ENCODE data around the gene HK1. TPM values are rescaled to one million over a fixed set of nuclear protein-coding genes. Genes with fewer than 3 reads are reported as not detected.
"Not testable (repeated sequence)": the region's sequence is repeated elsewhere in the genome, so short reads cannot be mapped to it uniquely, and the experiment has no call there.

The HK1 gene
- total RNA-seq, 2 donors from 2014 or later, result 15.8 to 17.1 TPM

GRCh38 chr10:69321039-69321715, 42.9 kb downstream of the HK1 start:
- H3K4me1 ChIP-seq, result peaks cover 37% of the 10 kb centered on the region
- H3K36me3 ChIP-seq (replicated peaks in 1 of 2; ENCODE audit: insufficient read depth in 1 of 2, low read depth in 2 of 2), result no peaks in the 10 kb centered on the region
- TF ChIP-seq CTCF (IDR thresholded peaks at IDR 0.05) (no peak), POLR2A (IDR thresholded peaks at IDR 0.05) (no peak)
- no peaks in the 10 kb centered on the region for H3K27me3 ChIP-seq
- 77 to 79% methylated on average over 8 to 10 of the region's 10 CpGs for WGBS, 2 donors
- H3K4me3 ChIP-seq, result no peak overlapping the region
- DNase-seq (no peak), ATAC-seq (no peak)
- intact Hi-C loops (cut with DNase I), result no loop called here
- H3K27ac ChIP-seq, result no peak overlapping the region
- H3K9me3 ChIP-seq, result no peaks in the 10 kb centered on the region

GRCh38 chr10:69321865-69322264, 43.6 kb downstream of the HK1 start:
- no peak for ATAC-seq
- Histone ChIP-seq H3K4me3 (no peak overlapping the region), H3K27me3 (no peaks in the 10 kb centered on the region), H3K9me3 (no peaks in the 10 kb centered on the region), H3K36me3 (replicated peaks in 1 of 2; ENCODE audit: insufficient read depth in 1 of 2, low read depth in 2 of 2) (no peaks in the 10 kb centered on the region), H3K27ac (no peak overlapping the region), H3K4me1 (peaks cover 37% of the 10 kb centered on the region)
- TF ChIP-seq CTCF (IDR thresholded peaks at IDR 0.05), result no peak
- TF ChIP-seq POLR2A (IDR thresholded peaks at IDR 0.05), result no peak
- intact Hi-C loops (cut with DNase I), result no loop called here
- WGBS, 2 donors, result 66 to 72% methylated on average over 5 of the region's 5 CpGs
- no peak for DNase-seq

GRCh38 chr10:69322346-69322745, 44.0 kb downstream of the HK1 start:
- H3K9me3 ChIP-seq; H3K27me3 ChIP-seq; ATAC-seq; H3K4me3 ChIP-seq; DNase-seq; H3K27ac ChIP-seq; H3K36me3 ChIP-seq (replicated peaks in 1 of 2; ENCODE audit: insufficient read depth in 1 of 2, low read depth in 2 of 2); intact Hi-C loops (cut with DNase I): not testable (repeated sequence)
- H3K4me1 ChIP-seq, result peaks cover 37% of the 10 kb centered on the region
- WGBS, 2 donors, result 71 to 92% methylated on average over 7 of the region's 7 CpGs

- H3K27ac ChIP-seq, result no peak overlapping the region
- no peaks in the 10 kb centered on the region for H3K9me3 ChIP-seq
- no peak for DNase-seq
- no peaks in the 10 kb centered on the region for H3K36me3 ChIP-seq (replicated peaks in 1 of 2; ENCODE audit: insufficient read depth in 1 of 2, low read depth in 2 of 2)
- WGBS, 2 donors, result 36 to 57% methylated on average over 2 of the region's 2 CpGs
- no peak for ATAC-seq
- H3K27me3 ChIP-seq, result no peaks in the 10 kb centered on the region
- TF ChIP-seq CTCF (IDR thresholded peaks at IDR 0.05) (no peak), POLR2A (IDR thresholded peaks at IDR 0.05) (no peak)
- H3K4me1 ChIP-seq, result peaks cover 42% of the 10 kb centered on the region
- H3K4me3 ChIP-seq, result no peak overlapping the region
- intact Hi-C loops (cut with DNase I), result no loop called here
Measured at GRCh38 chr10:69323622-69324021, 45.3 kb downstream of the HK1 start.

- H3K9me3 ChIP-seq, result no peaks in the 10 kb centered on the region
- ATAC-seq, result no peak
- no peaks in the 10 kb centered on the region for H3K27me3 ChIP-seq
- intact Hi-C loops (cut with DNase I), result no loop called here
- WGBS, 2 donors, result 73 to 76% methylated on average over 1 of the region's 1 CpG
- H3K4me3 ChIP-seq, result no peak overlapping the region
- no peaks in the 10 kb centered on the region for H3K36me3 ChIP-seq (replicated peaks in 1 of 2; ENCODE audit: insufficient read depth in 1 of 2, low read depth in 2 of 2)
- peaks cover 34% of the 10 kb centered on the region for H3K4me1 ChIP-seq
- TF ChIP-seq POLR2A (IDR thresholded peaks at IDR 0.05) (no peak), CTCF (IDR thresholded peaks at IDR 0.05) (no peak)
- DNase-seq, result no peak
- H3K27ac ChIP-seq, result no peak overlapping the region
Measured at GRCh38 chr10:69324583-69324982, 46.3 kb downstream of the HK1 start.

GRCh38 chr10:69325637-69326523, 47.6 kb downstream of the HK1 start:
- peak; percentile 41 for ATAC-seq
- WGBS, 2 donors, result 60 to 61% methylated on average over 22 to 24 of the region's 24 CpGs
- H3K36me3 ChIP-seq (replicated peaks in 1 of 2; ENCODE audit: insufficient read depth in 1 of 2, low read depth in 2 of 2); H3K9me3 ChIP-seq; H3K4me3 ChIP-seq; intact Hi-C loops (cut with DNase I); H3K27me3 ChIP-seq: not testable (repeated sequence)
- DNase-seq, result peak in 1 of 4 donors; percentile 23
- H3K4me1 ChIP-seq, result peaks cover 21% of the 10 kb centered on the region
- H3K27ac ChIP-seq, result peak overlapping the region in 3 of 4 donors; percentile 46 to 55 (median 51)
